NT2/D1 (cell line): ENCODE results near the gene SND1.

ENCODE experiments used
- SUZ12 ChIP-seq: IDR thresholded peaks from 2 replicates; pipeline ENCODE4 v1.6.1; 2011; ENCODE audit not compliant: insufficient read length, insufficient read depth; ENCODE audit errors: extremely low read depth
- YY1 ChIP-seq: IDR thresholded peaks from 2 replicates; pipeline ENCODE4 v1.6.1; 2011; ENCODE audit not compliant: insufficient read length, insufficient read depth
- ZNF274 ChIP-seq: IDR thresholded peaks from 2 replicates; pipeline ENCODE4 v1.6.1; 2011; ENCODE audit warnings: mild to moderate bottlenecking, low read depth, low read length

DNA sequence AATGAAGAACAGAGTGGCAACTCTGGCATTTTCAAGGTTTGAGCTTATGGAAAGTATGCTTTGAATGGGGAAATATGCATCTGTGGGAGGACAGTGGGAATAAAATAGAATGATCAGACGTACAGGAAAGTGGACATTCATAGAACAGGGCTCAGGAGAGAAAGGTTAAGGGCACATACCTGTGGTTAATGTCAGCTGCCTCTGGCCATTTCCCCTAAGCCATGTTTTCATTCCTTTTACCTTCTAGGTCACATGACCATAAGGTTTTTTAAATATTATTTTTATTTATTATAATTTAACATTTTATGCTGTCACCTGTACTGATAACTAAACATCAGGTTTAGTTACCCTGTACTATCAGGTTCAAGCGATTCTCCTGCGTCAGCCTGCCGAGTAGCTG is 326.4 kb downstream of the SND1 start:
- TF ChIP-seq ZNF274 (no peak), YY1 (no peak), SUZ12 (no peak)
